Tibial artery (tissue), 4 donors: ENCODE results near the gene CARD9.

Experiments used
- DNase-seq, 2 donors: peaks; one replicate each; pipeline ENCODE4 v3.0.0-alpha.2; 2019
- H3K27ac ChIP-seq, 2 donors: fragments of 200-600 bp; sonication (generic) in 1 of 2; 1 replicate in 1 of 2; 2 replicates in 1 of 2; pipeline ENCODE4 v1.5.1; 2018 to 2019; ENCODE audit warnings: mild to moderate bottlenecking in 1 of 2
- H3K27me3 ChIP-seq, 2 donors: fragments of 200-600 bp; sonication (generic) in 1 of 2; one replicate each; pipeline versions ENCODE4 v1.5.1 to v1.6.0; 2016 to 2019
- H3K36me3 ChIP-seq, 3 donors: fragments of 200-600 bp; sonication (generic) in 2 of 3; one replicate each; pipeline ENCODE4 v1.5.1; 2016 to 2019; ENCODE audit warnings: mild to moderate bottlenecking in 2 of 3
- H3K4me1 ChIP-seq, 4 donors: fragments of 200-600 bp; sonication (generic) in 2 of 4; 1 replicate in 3 of 4; 2 replicates in 1 of 4; pipeline ENCODE4 v1.5.1; 2016 to 2019
- H3K4me3 ChIP-seq, 2 donors: fragments of 200-600 bp; sonication (generic) in 1 of 2; 1 replicate in 1 of 2; 2 replicates in 1 of 2; pipeline ENCODE4 v1.5.1; 2018 to 2019; ENCODE audit warnings: mild to moderate bottlenecking in 2 of 2
- H3K9me3 ChIP-seq, 3 donors: fragments of 200-600 bp; sonication (generic) in 1 of 3; one replicate each; pipeline ENCODE4 v1.5.1; 2016 to 2019
- intact Hi-C: fragments of 100-400 bp; cut with DNase I; formaldehyde crosslinking; loops from one replicate; pipeline ENCODE4 v1.15.0; 2023; ENCODE audit warnings: low total_unique reads
- TF ChIP-seq, protein P1 (sequence below), 2 experiments: fragments of 200-600 bp in 1 of 2; fragments of 450-650 bp in 1 of 2; IDR thresholded peaks; one replicate each; pipeline ENCODE4 v1.5.1; 2017 to 2019; ENCODE audit warnings: antibody characterized with exemption in 2 of 2, mild to moderate bottlenecking in 1 of 2, moderate library complexity in 1 of 2

CARD9 gene

DNA sequence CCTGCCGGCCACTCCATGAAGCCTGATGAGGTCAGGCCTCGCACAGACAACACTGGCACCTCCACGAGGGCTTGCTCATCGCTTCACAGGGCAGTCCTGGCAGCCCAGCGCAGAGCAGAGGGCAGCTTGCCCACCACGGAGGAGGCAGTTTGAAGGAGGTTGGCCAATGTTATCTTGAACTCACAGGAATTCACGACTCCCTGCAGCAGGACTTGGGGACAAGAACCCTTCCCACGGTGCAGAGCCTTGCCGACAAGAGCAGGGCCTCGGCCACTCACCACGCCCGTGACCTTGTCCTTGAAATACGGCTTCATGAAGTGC, 21.5 kb upstream of the CARD9 start:
- DNase-seq: no peak
- TF ChIP-seq, protein P1, sequence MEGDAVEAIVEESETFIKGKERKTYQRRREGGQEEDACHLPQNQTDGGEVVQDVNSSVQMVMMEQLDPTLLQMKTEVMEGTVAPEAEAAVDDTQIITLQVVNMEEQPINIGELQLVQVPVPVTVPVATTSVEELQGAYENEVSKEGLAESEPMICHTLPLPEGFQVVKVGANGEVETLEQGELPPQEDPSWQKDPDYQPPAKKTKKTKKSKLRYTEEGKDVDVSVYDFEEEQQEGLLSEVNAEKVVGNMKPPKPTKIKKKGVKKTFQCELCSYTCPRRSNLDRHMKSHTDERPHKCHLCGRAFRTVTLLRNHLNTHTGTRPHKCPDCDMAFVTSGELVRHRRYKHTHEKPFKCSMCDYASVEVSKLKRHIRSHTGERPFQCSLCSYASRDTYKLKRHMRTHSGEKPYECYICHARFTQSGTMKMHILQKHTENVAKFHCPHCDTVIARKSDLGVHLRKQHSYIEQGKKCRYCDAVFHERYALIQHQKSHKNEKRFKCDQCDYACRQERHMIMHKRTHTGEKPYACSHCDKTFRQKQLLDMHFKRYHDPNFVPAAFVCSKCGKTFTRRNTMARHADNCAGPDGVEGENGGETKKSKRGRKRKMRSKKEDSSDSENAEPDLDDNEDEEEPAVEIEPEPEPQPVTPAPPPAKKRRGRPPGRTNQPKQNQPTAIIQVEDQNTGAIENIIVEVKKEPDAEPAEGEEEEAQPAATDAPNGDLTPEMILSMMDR (IDR thresholded peaks at IDR 0.05): no peak
- H3K27ac ChIP-seq: no peak overlapping the region
- H3K36me3 ChIP-seq: peaks cover 37 to 74% (median 63%) of the 10 kb centered on the region in 3 donors
- peaks cover 0 to 20% (median 14%) of the 10 kb centered on the region in 4 donors for H3K4me1 ChIP-seq
- H3K9me3 ChIP-seq: no peaks in the 10 kb centered on the region
- intact Hi-C loops: no loop called here
- H3K4me3 ChIP-seq: no peak overlapping the region
- no peaks in the 10 kb centered on the region for H3K27me3 ChIP-seq

DNA sequence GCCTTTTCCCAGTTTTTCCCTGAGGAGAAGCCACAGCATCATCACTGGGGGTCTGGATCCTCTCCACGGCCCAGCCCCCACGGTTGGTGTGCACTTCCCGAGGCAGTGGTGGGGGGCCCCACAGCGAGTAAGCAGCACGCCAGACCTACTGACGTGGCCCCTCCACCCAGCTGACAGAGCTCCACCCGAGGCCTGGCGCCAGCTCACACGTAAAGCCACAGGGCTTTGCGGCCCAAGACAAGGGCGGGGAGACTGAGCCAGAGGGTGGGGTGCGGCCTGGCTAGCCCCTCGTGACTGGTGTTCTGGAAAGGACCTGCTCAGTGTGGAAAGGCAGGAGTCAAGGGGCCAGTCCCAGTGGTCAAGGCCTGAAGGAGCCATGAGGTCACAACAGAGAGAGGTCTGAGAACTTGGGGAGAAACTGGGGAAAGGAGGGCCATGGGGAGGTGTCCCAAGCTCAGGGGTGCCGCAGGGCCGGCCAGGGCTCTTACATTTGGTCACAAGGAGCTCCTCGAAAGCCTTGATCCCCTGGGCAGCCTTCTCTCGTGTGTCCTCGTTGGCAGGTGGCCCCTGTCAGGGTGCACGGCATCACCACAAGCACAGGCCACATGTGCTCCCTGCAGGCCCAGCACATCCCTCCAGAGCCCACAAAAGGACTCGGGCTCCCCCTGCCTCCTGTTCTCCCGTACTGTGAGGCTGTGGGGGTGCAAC, 21.0 kb upstream of the CARD9 start:
- Histone ChIP-seq H3K4me1 (peaks cover 0 to 18% (median 13%) of the 10 kb centered on the region in 4 donors), H3K36me3 (peaks cover 40 to 79% (median 69%) of the 10 kb centered on the region in 3 donors), H3K27ac (no peak overlapping the region), H3K27me3 (no peaks in the 10 kb centered on the region), H3K4me3 (no peak overlapping the region), H3K9me3 (no peaks in the 10 kb centered on the region)
- TF ChIP-seq, protein P1 (IDR thresholded peaks at IDR 0.05): no peak
- intact Hi-C loops: no loop called here
- no peak for DNase-seq

- H3K4me3 ChIP-seq: no peak overlapping the region
- no peaks in the 10 kb centered on the region for H3K27me3 ChIP-seq
- intact Hi-C loops: no loop called here
- H3K4me1 ChIP-seq: peaks cover 0 to 8% (median 3%) of the 10 kb centered on the region in 4 donors
- no peaks in the 10 kb centered on the region for H3K9me3 ChIP-seq
- TF ChIP-seq, protein P1 (IDR thresholded peaks at IDR 0.05): no peak
- H3K36me3 ChIP-seq: peaks cover 43 to 89% (median 78%) of the 10 kb centered on the region in 3 donors
- DNase-seq: no peak
- no peak overlapping the region for H3K27ac ChIP-seq
These were observed 20.1 kb upstream of the CARD9 start for GRCh38 chr9:136393531-136393930.

DNA sequence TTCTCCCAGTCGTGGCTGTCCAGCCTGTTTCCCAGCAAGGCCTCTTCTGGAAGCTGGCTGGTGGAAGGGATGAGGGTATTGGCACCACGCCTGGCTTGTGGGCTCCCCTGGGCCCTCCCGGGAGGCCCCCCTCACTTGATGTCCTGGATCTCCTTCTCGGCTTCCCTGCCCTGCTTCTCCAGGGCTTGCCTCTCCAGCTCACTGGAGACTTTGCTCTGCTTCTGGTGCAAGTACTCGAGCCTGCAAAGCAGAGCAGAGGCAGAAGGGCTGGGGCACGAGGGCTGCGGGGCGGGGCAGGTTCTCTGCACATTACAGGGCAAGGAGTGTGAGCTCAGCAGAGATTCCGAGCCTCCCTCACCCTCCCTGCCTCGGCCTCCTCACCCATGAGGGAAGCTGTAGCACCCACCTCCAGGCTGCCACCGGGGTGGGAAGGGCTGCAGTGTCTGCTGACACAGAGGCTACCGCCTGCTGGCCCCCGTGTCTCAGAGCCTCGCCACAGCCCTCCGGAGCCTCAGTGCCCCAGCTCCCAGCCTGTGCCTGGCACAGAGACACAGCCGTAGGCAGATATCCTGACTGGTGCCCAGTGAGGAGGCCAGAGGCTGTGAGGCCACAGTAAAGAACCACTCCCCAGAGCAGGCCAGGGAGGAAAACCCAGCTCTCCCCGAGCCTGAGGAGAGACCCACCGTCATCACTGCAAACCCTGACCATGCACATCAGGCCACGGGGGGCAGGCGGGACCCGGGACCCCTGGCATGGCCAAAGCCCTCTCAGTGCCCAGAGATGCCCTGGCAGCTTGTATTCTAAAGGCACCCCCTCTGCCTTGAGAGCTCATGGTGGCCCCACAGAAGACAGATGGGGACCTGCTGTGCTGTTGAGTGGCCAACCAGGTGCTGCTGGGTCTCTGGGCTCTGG, 19.3 kb upstream of the CARD9 start:
- intact Hi-C loops: no loop called here
- no peak overlapping the region for H3K27ac ChIP-seq
- TF ChIP-seq, protein P1 (IDR thresholded peaks at IDR 0.05): no peak
- no peaks in the 10 kb centered on the region for H3K27me3 ChIP-seq
- H3K36me3 ChIP-seq: peaks cover 49 to 90% (median 85%) of the 10 kb centered on the region in 3 donors
- H3K4me3 ChIP-seq: no peak overlapping the region
- no peak for DNase-seq
- peaks cover 0 to 1% (median 0%) of the 10 kb centered on the region in 4 donors for H3K4me1 ChIP-seq
- no peaks in the 10 kb centered on the region for H3K9me3 ChIP-seq

GRCh38 chr9:136391737-136392537, 18.5 kb upstream of the CARD9 start:
- Histone ChIP-seq H3K4me3 (no peak overlapping the region), H3K4me1 (no peaks in the 10 kb centered on the region), H3K27me3 (no peaks in the 10 kb centered on the region), H3K27ac (no peak overlapping the region), H3K9me3 (no peaks in the 10 kb centered on the region), H3K36me3 (peaks cover 57 to 91% (median 90%) of the 10 kb centered on the region in 3 donors)
- intact Hi-C loops: no loop called here
- TF ChIP-seq, protein P1 (IDR thresholded peaks at IDR 0.05): no peak
- DNase-seq: no peak
